Erythroblast (primary cell): ENCODE results near the gene MYO3A.

ENCODE experiments used
- GATA1 ChIP-seq: IDR thresholded peaks from 2 replicates; pipeline ENCODE4 v1.6.1; 2011; ENCODE audit warnings: low read depth, mild to moderate bottlenecking, control low read depth, low read length, moderate library complexity
- POLR2A ChIP-seq: IDR thresholded peaks from 2 replicates; pipeline ENCODE4 v1.6.1; 2011; ENCODE audit warnings: mild to moderate bottlenecking, low read length

DNA sequence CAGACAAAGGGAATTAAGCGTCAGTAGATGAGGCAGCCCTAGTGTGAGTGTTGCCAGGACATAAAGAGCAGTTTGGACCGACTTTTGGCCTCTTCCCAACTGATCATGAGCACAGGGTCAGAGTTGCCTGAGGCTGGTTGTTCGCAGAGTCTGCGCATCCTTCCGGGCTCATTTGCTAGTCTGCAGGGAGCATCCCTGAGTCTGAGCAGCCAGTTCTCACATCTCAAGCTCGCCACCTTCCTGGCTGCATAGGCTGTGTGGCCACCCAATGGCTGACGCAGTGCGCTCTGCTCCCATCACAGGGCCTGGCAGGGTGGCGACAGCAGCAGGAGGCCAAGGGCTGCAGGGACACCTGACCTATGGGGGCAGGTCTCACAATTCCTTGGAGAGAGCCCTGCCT is 287.5 kb downstream of the MYO3A start:
- TF ChIP-seq POLR2A, result no peak
- TF ChIP-seq GATA1, result no peak
